Measurements from ENCODE around the gene C2CD2L. TPM values are rescaled to one million over a fixed set of nuclear protein-coding genes. Genes with fewer than 3 reads are reported as not detected.

C2CD2L gene
- total and polyA plus RNA-seq, 2 of the 4 experiments (the other 2 are of a cell fraction): 2.2 to 8.7 TPM

GRCh38 chr11:119061256-119061655, 45.9 kb upstream of the C2CD2L start:
- ChIA-PET POLR2A (ENCODE audit: unreplicated experiment) (no interaction called here), CTCF (no interaction called here)
- Histone ChIP-seq H2AK5ac (ENCODE audit: low read depth, low read length) (no peak overlapping the region), H2AK9ac (replicated peaks; ENCODE audit: low read depth, low read length, poor library complexity) (no peak overlapping the region), H3K9me1 (ENCODE audit: insufficient read depth, low read length) (peaks cover 3% of the 10 kb centered on the region; the same call in 1 of the 2 replicates), H2BK20ac (ENCODE audit: low read depth, low read length) (no peak overlapping the region), H3K4me2 (ENCODE audit: low read depth, low read length) (no peak overlapping the region), H3K18ac (ENCODE audit: low read depth, low read length) (no peak overlapping the region), H3K79me1 (ENCODE audit: low read depth in 1 of 2, low read length in 2 of 2) (peaks cover 14 to 37% of the 10 kb centered on the region in 2 experiments), H4K5ac (ENCODE audit: low read depth, low read length) (no peak overlapping the region), H3K9me3 (ENCODE audit: control insufficient read depth, insufficient read depth, low read length) (no peaks in the 10 kb centered on the region), H3K4ac (ENCODE audit: low read depth, low read length) (no peak overlapping the region), H3K36me3 (ENCODE audit: control insufficient read depth, insufficient read depth, low read length) (no peaks in the 10 kb centered on the region; the same call in 1 of the 2 replicates), H3K4me1 (ENCODE audit: control insufficient read depth, insufficient read depth, low read length) (peaks cover 6% of the 10 kb centered on the region), H4K91ac (ENCODE audit: insufficient read depth, low read depth, low read length) (no peak overlapping the region), H3K56ac (ENCODE audit: extremely low read depth, insufficient read depth, low read length) (no peak overlapping the region), H3K14ac (replicated peaks; ENCODE audit: low read depth, low read length) (no peak overlapping the region), H4K8ac (ENCODE audit: low read depth in 2 of 2, low read length in 2 of 2) (no peak overlapping the region), H3K9ac (ENCODE audit: low read depth, low read length) (no peak overlapping the region), H3K4me3 (ENCODE audit: insufficient read depth, low read depth, low read length) (no peak overlapping the region), H3K27ac (ENCODE audit: insufficient read depth, low read length) (no peak overlapping the region), H3K27me3 (ENCODE audit: control insufficient read depth, insufficient read depth, low read length) (no peaks in the 10 kb centered on the region), H3K23ac (ENCODE audit: low read depth, low read length) (no peak overlapping the region), H4K20me1 (ENCODE audit: insufficient read depth, low read length) (no peaks in the 10 kb centered on the region), H2AFZ (replicated peaks; ENCODE audit: low read length, poor library complexity) (no peak overlapping the region), H2BK15ac (ENCODE audit: low read depth, low read length) (no peak overlapping the region), H2BK5ac (ENCODE audit: low read depth, low read length, poor library complexity, severe bottlenecking) (no peak overlapping the region), H2BK120ac (ENCODE audit: low read depth, low read length) (no peak overlapping the region)
- in situ Hi-C loops (cut with MboI; ENCODE audit: low sequenced_read_pairs) (no loop called here), dilution Hi-C loops (cut with HindIII; ENCODE audit: low sequenced_read_pairs, unreplicated experiment) (no loop called here), intact Hi-C loops (cut with micrococcal nuclease) (no loop called here)
- no TSS peak for BruUV-seq (replicated peaks)
- TF ChIP-seq RCOR1 (IDR thresholded peaks at IDR 0.05; ENCODE audit: insufficient replicate concordance, low read length) (no peak), USF2 (IDR thresholded peaks at IDR 0.05; ENCODE audit: low read depth, low read length) (no peak), SMC3 (IDR thresholded peaks at IDR 0.05; ENCODE audit: low read depth, low read length) (no peak), MAZ (IDR thresholded peaks at IDR 0.05; ENCODE audit: borderline replicate concordance, low read depth, low read length) (no peak), RFX5 (IDR thresholded peaks at IDR 0.05; ENCODE audit: low read depth, low read length) (no peak), CEBPB (IDR thresholded peaks at IDR 0.05; ENCODE audit: low read depth, low read length) (no peak), RAD21 (IDR thresholded peaks at IDR 0.05; ENCODE audit: low read length) (no peak), BHLHE40 (IDR thresholded peaks at IDR 0.05; ENCODE audit: low read depth, low read length) (no peak), FOS (IDR thresholded peaks at IDR 0.05; ENCODE audit: low read depth, low read length) (no peak), ELK1 (IDR thresholded peaks at IDR 0.05; ENCODE audit: borderline replicate concordance, low read depth, low read length) (no peak), NFE2L2 (IDR thresholded peaks at IDR 0.05; ENCODE audit: low read depth, low read length) (no peak), CTCF (conservative IDR thresholded peaks at IDR 0.05; ENCODE audit: low read depth, low read length) (no peak), CHD1 (IDR thresholded peaks at IDR 0.05; ENCODE audit: low read depth, low read length) (no peak), POLR2A (IDR thresholded peaks at IDR 0.05; ENCODE audit: low read depth, low read length) (no peak), MAFK (IDR thresholded peaks at IDR 0.05; ENCODE audit: low read depth, low read length) (no peak), MXI1 (IDR thresholded peaks at IDR 0.05; ENCODE audit: borderline replicate concordance, low read depth, low read length) (no peak)
- DNase-seq (no peak), ATAC-seq (ENCODE audit: low read depth) (no peak)
- WGBS, 2 experiments (ENCODE audit: extremely low coverage in 2 of 2, insufficient read length in 1 of 2): 76% methylated on average over 2 of the region's 3 CpGs; no CpG with 5 or more reads in 1 of the 2 experiments
